ENCODE results near the gene NAALADL2. TPM values are rescaled to one million over a fixed set of nuclear protein-coding genes. Genes with fewer than 3 reads are reported as not detected.

Gene NAALADL2
- total and polyA plus RNA-seq, 2 of the 4 experiments (the other 2 are of a cell fraction): 3.8 to 19.2 TPM

- Histone ChIP-seq H3K9me3 (ENCODE audit: control insufficient read depth, insufficient read depth, low read length) (no peaks in the 10 kb centered on the region), H3K27me3 (ENCODE audit: control insufficient read depth, insufficient read depth, low read length) (no peaks in the 10 kb centered on the region), H3K27ac (ENCODE audit: insufficient read depth, low read length) (no peak overlapping the region), H2AFZ (replicated peaks; ENCODE audit: low read length, poor library complexity) (no peak overlapping the region), H2BK20ac (ENCODE audit: low read depth, low read length) (no peak overlapping the region), H4K91ac (ENCODE audit: insufficient read depth, low read depth, low read length) (no peak overlapping the region), H3K23ac (ENCODE audit: low read depth, low read length) (no peak overlapping the region), H3K4me2 (ENCODE audit: low read depth, low read length) (no peak overlapping the region), H3K4me3 (ENCODE audit: insufficient read depth, low read depth, low read length) (no peak overlapping the region), H4K20me1 (ENCODE audit: insufficient read depth, low read length) (no peaks in the 10 kb centered on the region), H4K5ac (ENCODE audit: low read depth, low read length) (no peak overlapping the region), H2AK5ac (ENCODE audit: low read depth, low read length) (no peak overlapping the region), H2BK120ac (ENCODE audit: low read depth, low read length) (no peak overlapping the region), H4K8ac (ENCODE audit: low read depth in 2 of 2, low read length in 2 of 2) (no peak overlapping the region), H3K4me1 (ENCODE audit: control insufficient read depth, insufficient read depth, low read length) (no peaks in the 10 kb centered on the region), H3K14ac (replicated peaks; ENCODE audit: low read depth, low read length) (no peak overlapping the region), H3K9me1 (ENCODE audit: insufficient read depth, low read length) (no peaks in the 10 kb centered on the region), H3K18ac (ENCODE audit: low read depth, low read length) (no peak overlapping the region), H3K79me1 (ENCODE audit: low read depth in 1 of 2, low read length in 2 of 2) (no peaks in the 10 kb centered on the region), H3K56ac (ENCODE audit: extremely low read depth, insufficient read depth, low read length) (no peak overlapping the region), H3K36me3 (ENCODE audit: control insufficient read depth, insufficient read depth, low read length) (no peaks in the 10 kb centered on the region), H3K9ac (ENCODE audit: low read depth, low read length) (no peak overlapping the region), H2BK5ac (ENCODE audit: low read depth, low read length, poor library complexity, severe bottlenecking) (no peak overlapping the region), H2AK9ac (replicated peaks; ENCODE audit: low read depth, low read length, poor library complexity) (no peak overlapping the region), H2BK15ac (ENCODE audit: low read depth, low read length) (no peak overlapping the region), H3K4ac (ENCODE audit: low read depth, low read length) (no peak overlapping the region)
- ChIA-PET POLR2A (ENCODE audit: unreplicated experiment) (no interaction called here), CTCF (no interaction called here)
- intact Hi-C loops (cut with micrococcal nuclease) (no loop called here), dilution Hi-C loops (cut with HindIII; ENCODE audit: low sequenced_read_pairs, unreplicated experiment) (no loop called here), in situ Hi-C loops (cut with MboI; ENCODE audit: low sequenced_read_pairs) (no loop called here)
- ATAC-seq (ENCODE audit: low read depth) (no peak), DNase-seq (peak; percentile 41)
- BruUV-seq (replicated peaks): no TSS peak
- WGBS, 2 experiments (ENCODE audit: extremely low coverage in 2 of 2, insufficient read length in 1 of 2): no CpG with 5 or more reads among the region's 1 CpG
- TF ChIP-seq CHD1 (IDR thresholded peaks at IDR 0.05; ENCODE audit: low read depth, low read length): no peak
- no peak for TF ChIP-seq RAD21 (IDR thresholded peaks at IDR 0.05; ENCODE audit: low read length)
- no peak for TF ChIP-seq NFE2L2 (IDR thresholded peaks at IDR 0.05; ENCODE audit: low read depth, low read length)
- TF ChIP-seq RFX5 (IDR thresholded peaks at IDR 0.05; ENCODE audit: low read depth, low read length): no peak
- no peak for TF ChIP-seq CEBPB (IDR thresholded peaks at IDR 0.05; ENCODE audit: low read depth, low read length)
- no peak for TF ChIP-seq MAZ (IDR thresholded peaks at IDR 0.05; ENCODE audit: borderline replicate concordance, low read depth, low read length)
- no peak for TF ChIP-seq MAFK (IDR thresholded peaks at IDR 0.05; ENCODE audit: low read depth, low read length)
- no peak for TF ChIP-seq CTCF (conservative IDR thresholded peaks at IDR 0.05; ENCODE audit: low read depth, low read length)
- TF ChIP-seq BHLHE40 (IDR thresholded peaks at IDR 0.05; ENCODE audit: low read depth, low read length): no peak
Observed at GRCh38 chr3:175246766-175247165, 387.6 kb downstream of the NAALADL2 start.

All from IMR-90 (cell line).